Thoracic aorta (tissue), 2 donors: ENCODE results near the gene MTA2. TPM values are rescaled to one million over a fixed set of nuclear protein-coding genes. Genes with fewer than 3 reads are reported as not detected.
"Not testable (repeated sequence)": the region's sequence is repeated elsewhere in the genome, so short reads cannot be mapped to it uniquely, and the experiment has no call there.

Experiments used
- ATAC-seq: fragments of 150-250 bp; one replicate; pipeline ENCODE4 v1.8.0; 2017; ENCODE audit warnings: low read depth; ENCODE audit not compliant: insufficient number of reproducible peaks, low FRiP score
- DNase-seq: peaks from one replicate; pipeline ENCODE4 v3.0.0-alpha.2; 2020; ENCODE audit warnings: low spot score
- H3K27ac ChIP-seq, 2 donors: fragments of 200-600 bp; sonication (generic); 1 replicate in 1 of 2; 2 replicates in 1 of 2; pipeline ENCODE4 v1.5.1; 2016; ENCODE audit warnings: mild to moderate bottlenecking in 2 of 2, moderate library complexity in 2 of 2
- H3K27me3 ChIP-seq: fragments of 200-600 bp; sonication (generic); replicated peaks from 2 replicates; pipeline ENCODE4 v1.6.0; 2016; ENCODE audit warnings: mild to moderate bottlenecking; ENCODE audit not compliant: insufficient read depth
- H3K36me3 ChIP-seq: fragments of 200-600 bp; sonication (generic); one replicate; pipeline ENCODE4 v1.5.1; 2016
- H3K4me1 ChIP-seq, 2 donors: fragments of 200-600 bp; sonication (generic); 1 replicate in 1 of 2; 2 replicates in 1 of 2; pipeline versions ENCODE4 v1.5.1 to v1.6.0; 2016; ENCODE audit warnings: low read depth in 2 of 2, mild to moderate bottlenecking in 1 of 2; ENCODE audit not compliant: control insufficient read depth in 1 of 2
- H3K4me3 ChIP-seq: fragments of 200-600 bp; sonication (generic); 2 replicates; pipeline ENCODE4 v1.5.1; 2016; ENCODE audit warnings: mild to moderate bottlenecking
- H3K9me3 ChIP-seq: fragments of 200-600 bp; sonication (generic); 2 replicates; pipeline ENCODE4 v1.5.1; 2016
- total RNA-seq, 2 donors: library from RNA; depleted of rRNA; stranded (reverse); fragments of >200 nt; gene quantifications; one replicate each; pipeline versions ENCODE4 v1.1.0 to v1.2.3, GENCODE V29; 2016
- TF ChIP-seq, protein P1 (sequence below): fragments of 200-600 bp; sonication (generic); IDR thresholded peaks from one replicate; pipeline ENCODE4 v1.5.1; 2019; ENCODE audit warnings: antibody characterized with exemption

Gene MTA2
- total RNA-seq, 2 donors from 2014 or later = 55.9 to 124 TPM

DNA sequence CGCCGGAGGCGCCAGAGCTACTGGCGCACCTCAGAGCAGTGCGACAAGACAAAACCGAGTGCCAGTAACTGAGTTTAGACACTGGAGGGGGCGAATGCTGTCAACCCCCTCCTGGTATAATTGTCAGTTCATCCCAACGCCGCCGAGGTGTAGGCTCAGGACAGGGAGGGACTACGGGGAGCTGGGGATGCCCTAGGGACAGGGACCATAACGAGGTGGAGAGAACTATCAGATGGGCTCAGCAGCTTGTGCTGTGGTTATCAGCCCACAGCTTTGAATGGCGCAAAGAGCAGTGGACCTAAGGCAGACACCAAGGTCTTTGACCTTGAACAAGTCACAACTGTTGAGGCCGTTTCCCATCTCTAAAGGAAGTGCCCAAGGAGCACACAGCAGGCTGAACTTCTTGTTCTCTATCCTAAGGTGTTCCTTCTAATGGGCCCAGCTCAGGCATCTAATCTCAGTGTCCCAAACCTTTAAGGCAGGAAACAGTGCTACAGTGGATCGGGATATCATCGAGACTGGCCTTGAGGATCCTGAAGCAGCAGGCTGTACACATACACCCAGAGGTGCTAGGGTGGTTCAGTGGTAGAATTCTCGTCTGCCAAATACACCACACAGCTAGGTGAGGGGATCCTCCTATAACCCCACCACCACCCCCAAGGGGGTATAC, 9.4 kb downstream of the MTA2 start:
- DNase-seq = no peak
- H3K27me3 ChIP-seq = no peaks in the 10 kb centered on the region
- H3K36me3 ChIP-seq = peaks cover 49% of the 10 kb centered on the region
- TF ChIP-seq, protein P1, sequence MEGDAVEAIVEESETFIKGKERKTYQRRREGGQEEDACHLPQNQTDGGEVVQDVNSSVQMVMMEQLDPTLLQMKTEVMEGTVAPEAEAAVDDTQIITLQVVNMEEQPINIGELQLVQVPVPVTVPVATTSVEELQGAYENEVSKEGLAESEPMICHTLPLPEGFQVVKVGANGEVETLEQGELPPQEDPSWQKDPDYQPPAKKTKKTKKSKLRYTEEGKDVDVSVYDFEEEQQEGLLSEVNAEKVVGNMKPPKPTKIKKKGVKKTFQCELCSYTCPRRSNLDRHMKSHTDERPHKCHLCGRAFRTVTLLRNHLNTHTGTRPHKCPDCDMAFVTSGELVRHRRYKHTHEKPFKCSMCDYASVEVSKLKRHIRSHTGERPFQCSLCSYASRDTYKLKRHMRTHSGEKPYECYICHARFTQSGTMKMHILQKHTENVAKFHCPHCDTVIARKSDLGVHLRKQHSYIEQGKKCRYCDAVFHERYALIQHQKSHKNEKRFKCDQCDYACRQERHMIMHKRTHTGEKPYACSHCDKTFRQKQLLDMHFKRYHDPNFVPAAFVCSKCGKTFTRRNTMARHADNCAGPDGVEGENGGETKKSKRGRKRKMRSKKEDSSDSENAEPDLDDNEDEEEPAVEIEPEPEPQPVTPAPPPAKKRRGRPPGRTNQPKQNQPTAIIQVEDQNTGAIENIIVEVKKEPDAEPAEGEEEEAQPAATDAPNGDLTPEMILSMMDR = no peak
- peak overlapping the region; percentile 80 for H3K4me3 ChIP-seq
- no peak for ATAC-seq
- H3K4me1 ChIP-seq = peaks cover 12 to 27% of the 10 kb centered on the region in 2 donors
- peak overlapping the region; percentile 89 to 96 for H3K27ac ChIP-seq
- no peaks in the 10 kb centered on the region for H3K9me3 ChIP-seq

DNA sequence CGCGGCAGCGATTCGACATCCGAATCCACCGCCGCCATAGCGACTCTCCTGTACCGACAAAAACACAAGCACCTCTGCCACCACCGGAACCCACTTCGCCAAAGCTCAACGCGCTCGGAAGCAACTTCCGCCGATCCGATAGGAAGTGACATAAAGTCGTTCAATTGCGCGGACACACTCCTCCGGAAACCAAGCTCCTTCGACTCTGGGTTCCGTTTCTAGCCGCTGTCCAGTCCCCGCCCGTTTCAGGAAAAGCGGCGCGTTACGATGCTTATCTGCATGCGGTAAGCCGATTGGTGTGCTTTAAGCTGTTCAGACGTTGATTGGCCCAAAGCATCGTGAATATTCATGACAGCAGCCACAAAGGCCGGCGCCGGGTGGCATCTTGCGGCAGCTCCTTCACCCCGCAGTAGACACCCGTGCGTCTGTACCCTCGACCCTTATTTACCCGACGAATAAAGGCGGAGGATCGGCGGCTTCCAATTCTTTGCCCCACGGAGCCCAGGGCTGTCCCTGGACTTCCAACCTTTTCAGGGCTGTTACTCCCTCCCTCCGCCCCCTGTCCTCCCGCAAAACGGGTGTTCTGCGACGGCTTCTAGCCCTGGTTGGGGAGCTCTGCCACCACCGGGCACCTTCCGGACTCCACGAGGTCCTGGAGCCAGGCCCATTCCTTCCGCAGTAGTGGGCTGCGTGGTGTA, 10.1 kb downstream of the MTA2 start, which contains the start of gene TUT1:
Gene TUT1 (minus strand): TSS at position 76 of the 698 bp plus-strand sequence. CDS start 38 bp downstream, at position 38.
- H3K36me3 ChIP-seq = peaks cover 43% of the 10 kb centered on the region
- peak; percentile 91 for DNase-seq
- peak within 1 kb of the TSS; percentile 80 for H3K4me3 ChIP-seq
- TF ChIP-seq, protein P1 = no peak
- H3K27ac ChIP-seq = peak within 1 kb of the TSS; percentile 89 to 96
- no peaks in the 10 kb centered on the region for H3K9me3 ChIP-seq
- peak; percentile 98 for ATAC-seq
- peaks cover 12 to 27% of the 10 kb centered on the region in 2 donors for H3K4me1 ChIP-seq
- no peaks in the 10 kb centered on the region for H3K27me3 ChIP-seq

DNA sequence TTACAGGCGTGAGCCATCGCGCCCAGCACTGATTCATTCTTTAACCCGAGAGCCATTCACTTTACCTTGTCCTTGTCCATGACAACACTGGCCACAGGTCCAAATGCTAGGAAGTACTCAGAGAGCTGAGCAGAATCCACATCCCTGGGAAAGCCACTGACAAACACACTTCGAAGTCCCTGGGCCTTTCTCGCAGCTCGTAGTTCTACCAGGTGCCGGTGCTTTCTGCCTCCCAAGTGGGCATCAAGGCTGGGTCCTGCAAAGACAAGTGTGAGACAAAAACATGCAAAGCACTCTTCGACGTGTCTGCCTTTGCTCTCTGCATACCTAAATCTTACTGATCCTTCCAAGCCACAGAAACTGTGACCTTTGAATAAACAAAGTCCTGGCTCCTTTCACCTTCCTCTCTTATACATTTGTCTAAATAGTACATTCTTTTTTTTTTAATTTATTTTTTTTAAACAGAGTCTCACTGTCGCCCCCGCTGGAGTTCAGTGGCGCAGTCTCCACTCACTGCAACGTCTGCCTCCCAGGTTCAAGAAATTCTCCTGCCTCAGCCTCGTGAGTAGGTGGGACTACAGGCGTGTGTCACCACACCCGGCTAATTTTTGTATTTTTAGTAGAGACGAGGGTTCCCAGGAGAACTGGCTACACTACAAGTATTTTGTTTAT, 12.6 kb downstream of the MTA2 start:
- no peak overlapping the region for H3K4me3 ChIP-seq
- H3K4me1 ChIP-seq = peaks cover 12 to 27% of the 10 kb centered on the region in 2 donors
- H3K36me3 ChIP-seq = peaks cover 28% of the 10 kb centered on the region
- H3K9me3 ChIP-seq = no peaks in the 10 kb centered on the region
- no peak for ATAC-seq
- no peaks in the 10 kb centered on the region for H3K27me3 ChIP-seq
- H3K27ac ChIP-seq = no peak overlapping the region
- no peak for DNase-seq
- TF ChIP-seq, protein P1 = no peak

DNA sequence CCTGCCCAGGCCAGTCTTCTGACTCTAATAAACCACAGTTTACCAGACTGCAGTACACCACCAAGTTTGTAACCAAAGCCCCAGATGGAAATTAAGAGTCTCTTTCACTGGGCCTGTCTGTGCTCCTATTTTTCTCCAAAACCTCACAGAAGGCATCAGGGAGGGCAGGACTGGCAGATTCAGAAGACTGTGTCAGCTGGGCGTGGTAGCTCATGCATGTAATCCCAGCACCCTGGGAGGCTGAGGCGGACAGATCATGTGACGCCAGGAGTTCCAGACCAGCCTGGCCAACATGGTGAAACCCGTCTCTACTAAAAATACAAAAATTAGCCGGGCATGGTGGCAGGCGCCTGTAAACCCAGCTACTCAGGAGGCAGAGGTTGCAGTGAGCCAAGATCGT, 16.3 kb downstream of the MTA2 start:
- not testable (repeated sequence) for H3K27me3 ChIP-seq, H3K9me3 ChIP-seq, DNase-seq, H3K27ac ChIP-seq, ATAC-seq, H3K4me3 ChIP-seq, H3K4me1 ChIP-seq
- peaks cover 23% of the 10 kb centered on the region for H3K36me3 ChIP-seq

DNA sequence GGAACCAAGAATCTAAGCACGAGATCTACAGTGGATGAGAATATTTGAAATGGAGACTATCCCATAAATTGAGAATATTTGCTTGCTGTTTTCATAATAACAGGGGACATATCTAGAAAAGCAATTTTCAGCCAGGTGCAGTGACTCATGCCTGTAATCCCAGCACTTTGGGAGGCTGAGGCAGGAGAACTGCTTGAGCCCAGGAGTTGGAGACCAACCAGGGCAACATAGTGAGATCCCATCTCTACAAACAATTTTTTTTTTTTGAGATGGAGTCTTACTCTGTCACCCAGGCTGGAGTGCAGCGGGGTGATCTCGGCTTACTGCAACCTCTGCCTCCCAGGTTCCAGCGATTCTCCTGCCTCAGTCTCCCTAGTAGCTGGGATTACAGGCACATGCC, 19.9 kb downstream of the MTA2 start:
- peaks cover 15% of the 10 kb centered on the region for H3K36me3 ChIP-seq
- not testable (repeated sequence) for H3K27me3 ChIP-seq, ATAC-seq, DNase-seq, H3K9me3 ChIP-seq, H3K4me3 ChIP-seq, H3K4me1 ChIP-seq, H3K27ac ChIP-seq
